ENCODE measurements around the gene SPSB4.

- TF ChIP-seq, protein P1, sequence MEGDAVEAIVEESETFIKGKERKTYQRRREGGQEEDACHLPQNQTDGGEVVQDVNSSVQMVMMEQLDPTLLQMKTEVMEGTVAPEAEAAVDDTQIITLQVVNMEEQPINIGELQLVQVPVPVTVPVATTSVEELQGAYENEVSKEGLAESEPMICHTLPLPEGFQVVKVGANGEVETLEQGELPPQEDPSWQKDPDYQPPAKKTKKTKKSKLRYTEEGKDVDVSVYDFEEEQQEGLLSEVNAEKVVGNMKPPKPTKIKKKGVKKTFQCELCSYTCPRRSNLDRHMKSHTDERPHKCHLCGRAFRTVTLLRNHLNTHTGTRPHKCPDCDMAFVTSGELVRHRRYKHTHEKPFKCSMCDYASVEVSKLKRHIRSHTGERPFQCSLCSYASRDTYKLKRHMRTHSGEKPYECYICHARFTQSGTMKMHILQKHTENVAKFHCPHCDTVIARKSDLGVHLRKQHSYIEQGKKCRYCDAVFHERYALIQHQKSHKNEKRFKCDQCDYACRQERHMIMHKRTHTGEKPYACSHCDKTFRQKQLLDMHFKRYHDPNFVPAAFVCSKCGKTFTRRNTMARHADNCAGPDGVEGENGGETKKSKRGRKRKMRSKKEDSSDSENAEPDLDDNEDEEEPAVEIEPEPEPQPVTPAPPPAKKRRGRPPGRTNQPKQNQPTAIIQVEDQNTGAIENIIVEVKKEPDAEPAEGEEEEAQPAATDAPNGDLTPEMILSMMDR (IDR thresholded peaks at IDR 0.05) = no peak
- TF ChIP-seq POLR2A (IDR thresholded peaks at IDR 0.05) = no peak
Observed at GRCh38 chr3:141058996-141059395, 7.8 kb downstream of the SPSB4 start.

Measured in ovary (tissue), 3 donors.